ENCODE measurements around the gene GRIN3B. TPM values are rescaled to one million over a fixed set of nuclear protein-coding genes. Genes with fewer than 3 reads are reported as not detected.

GRIN3B gene
- total and polyA plus RNA-seq, 2 of the 8 experiments (the other 6 are each of a cell fraction or from before 2014, with no cell fraction given), result 0.45 to 1.0 TPM

- TF ChIP-seq CTCF (IDR thresholded peaks at IDR 0.05; ENCODE audit: control extremely low read depth in 1 of 3, insufficient read depth in 1 of 3, low read depth in 1 of 3, low read length in 3 of 3) (no peak), RBBP5 (IDR thresholded peaks at IDR 0.05; ENCODE audit: borderline replicate concordance, low read depth, low read length) (0 out of 2 replicates have a peak, but pooled peaks have one; percentile 22), CHD1 (IDR thresholded peaks at IDR 0.05; ENCODE audit: low read depth, low read length) (no peak), CREB1 (IDR thresholded peaks at IDR 0.05) (peak; percentile 84), BACH1 (IDR thresholded peaks at IDR 0.05; ENCODE audit: low read length) (no peak), TBP (IDR thresholded peaks at IDR 0.05; ENCODE audit: low read depth, low read length) (peak; percentile 61), SP1 (IDR thresholded peaks at IDR 0.05; ENCODE audit: low read depth, low read length) (peak; percentile 95), SP4 (IDR thresholded peaks at IDR 0.05; ENCODE audit: low read length) (peak; percentile 85; the same call in 1 of the 2 replicates), ATF2 (IDR thresholded peaks at IDR 0.05; ENCODE audit: low read length) (peak; percentile 54), HDAC2 (IDR thresholded peaks at IDR 0.05; ENCODE audit: borderline replicate concordance in 1 of 2, low read depth in 2 of 2, low read length in 2 of 2) (peak in 1 of 2 experiments; percentile 69; a peak in 1 of 4 replicates), SAP30 (IDR thresholded peaks at IDR 0.05; ENCODE audit: insufficient read depth, insufficient replicate concordance, low read length) (no peak), NRF1 (IDR thresholded peaks at IDR 0.05; ENCODE audit: low read depth, low read length) (peak; percentile 56), USF2 (IDR thresholded peaks at IDR 0.05; ENCODE audit: low read length) (peak; percentile 24; the same call in 1 of the 2 replicates), POLR2AphosphoS5 (IDR thresholded peaks at IDR 0.05; ENCODE audit: low read depth, low read length) (peak; percentile 93), CHD2 (IDR thresholded peaks at IDR 0.05; ENCODE audit: low read length) (peak; percentile 90), RAD21 (IDR thresholded peaks at IDR 0.05 in 1 of 2, conservative IDR thresholded peaks at IDR 0.05 in 1 of 2; ENCODE audit: low read depth in 2 of 2, low read length in 2 of 2) (peak in 1 of 2 experiments; percentile 14; a peak in 1 of 4 replicates), CEBPB (IDR thresholded peaks at IDR 0.05; ENCODE audit: low read depth, low read length) (no peak)
- TF ChIP-seq, protein P1, sequence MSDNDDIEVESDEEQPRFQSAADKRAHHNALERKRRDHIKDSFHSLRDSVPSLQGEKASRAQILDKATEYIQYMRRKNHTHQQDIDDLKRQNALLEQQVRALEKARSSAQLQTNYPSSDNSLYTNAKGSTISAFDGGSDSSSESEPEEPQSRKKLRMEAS (IDR thresholded peaks at IDR 0.05), result peak; percentile 69
These were observed 39.6 kb downstream of the GRIN3B start, which contains the start of gene ABCA7 (continued) for GRCh38 chr19:1039646-1040475.

Data from H1 (cell line).